Gastrocnemius medialis (tissue), 4 donors: Measurements from ENCODE around the gene PRX.

Experiments used
- CTCF ChIP-seq, 5 experiments: fragments of 450-650 bp in 3 of 5; fragments of 200-600 bp in 2 of 5; sonication (generic) in 2 of 5; IDR thresholded peaks in 4 of 5; conservative IDR thresholded peaks in 1 of 5; 1 replicate in 4 of 5; 2 replicates in 1 of 5; pipeline ENCODE4 v1.5.1; 2016 to 2019; ENCODE audit warnings: antibody characterized with exemption in 5 of 5, mild to moderate bottlenecking in 3 of 5, moderate library complexity in 3 of 5
- POLR2A ChIP-seq, 2 donors: fragments of 450-650 bp; IDR thresholded peaks; one replicate each; pipeline ENCODE4 v1.6.1; 2017; ENCODE audit warnings: antibody characterized with exemption in 2 of 2, mild to moderate bottlenecking in 2 of 2, moderate library complexity in 2 of 2

DNA sequence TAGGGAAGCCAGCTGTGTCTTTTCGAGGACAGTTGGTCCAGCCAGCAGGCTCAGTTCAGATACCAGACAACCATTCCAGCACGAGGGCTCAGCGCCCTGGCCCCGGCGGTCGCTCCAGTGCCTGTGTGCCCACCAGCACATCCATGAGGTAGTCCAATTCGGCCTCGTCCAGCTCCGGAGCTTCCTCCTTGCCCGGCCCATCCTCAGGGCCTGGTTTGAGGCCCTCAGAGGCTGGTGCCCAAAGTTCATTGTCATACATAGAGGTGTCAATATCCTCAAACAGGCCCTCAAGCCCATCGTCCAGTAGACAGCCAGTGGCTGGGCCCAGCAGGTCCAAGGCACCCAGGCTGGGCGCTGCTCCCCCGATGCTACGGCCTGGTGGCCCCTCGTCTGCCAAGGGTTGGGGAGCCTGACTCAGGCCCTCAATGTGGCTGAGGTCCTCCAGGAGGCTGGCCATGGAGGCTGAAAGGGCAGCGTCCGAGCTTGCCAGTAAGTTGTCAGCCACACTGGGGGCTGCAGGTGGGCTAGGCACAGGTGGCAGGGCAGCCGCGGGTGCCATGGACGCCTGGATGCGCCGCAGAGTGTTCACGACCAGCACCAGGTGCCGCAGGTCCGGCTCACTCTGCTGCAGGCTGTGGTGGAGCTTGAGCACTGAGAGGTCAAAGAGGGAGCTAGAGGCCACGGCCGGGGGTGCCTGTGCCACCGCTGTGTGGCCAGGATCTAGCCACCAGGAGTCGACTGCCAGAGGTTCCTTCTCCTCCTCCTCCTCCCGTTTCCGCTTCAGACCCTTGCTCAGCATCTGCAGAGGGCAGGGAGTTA, 9.8 kb upstream of the PRX start:
- TF ChIP-seq CTCF (IDR thresholded peaks at IDR 0.05 in 4 of 5, conservative IDR thresholded peaks at IDR 0.05 in 1 of 5) = no peak
- TF ChIP-seq POLR2A (IDR thresholded peaks at IDR 0.05) = no peak
